ENCODE measurements around the gene HOXB9. TPM values are rescaled to one million over a fixed set of nuclear protein-coding genes. Genes with fewer than 3 reads are reported as not detected.

Gene HOXB9
- total and polyA plus RNA-seq, 2 experiments from 2014 or later: not detected

DNA sequence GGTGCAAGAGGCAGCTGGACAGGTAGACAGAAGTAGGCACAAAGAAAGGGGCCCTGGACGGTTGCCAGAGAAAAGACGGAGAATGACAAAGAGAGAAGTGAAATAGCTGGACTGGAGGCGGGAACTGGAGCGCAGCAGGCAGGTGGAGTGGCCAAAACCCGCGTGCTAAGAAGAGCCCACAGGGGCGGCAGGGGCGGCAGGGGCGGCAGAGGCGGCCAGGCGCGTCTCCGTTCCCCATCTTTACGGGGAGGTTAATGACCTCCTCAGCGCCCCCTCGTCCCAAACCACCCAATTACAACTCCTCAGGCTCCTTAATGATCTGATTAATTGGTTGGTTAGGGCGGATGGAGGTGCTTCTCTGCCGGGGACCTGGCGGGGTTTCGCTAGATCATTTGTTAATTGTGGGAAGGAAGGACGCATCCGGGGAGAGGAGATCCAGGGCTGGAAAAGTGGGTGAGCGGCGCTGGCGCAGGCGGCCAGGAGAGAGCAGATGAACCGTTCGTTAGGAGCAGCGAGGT, 15.4 kb upstream of the HOXB9 start:
- Mint-ChIP-seq H3K36me3 (ENCODE audit: low read depth) (no peaks in the 10 kb centered on the region; the same call in 2 of the 3 replicates), H3K9me3 (peaks cover 3% of the 10 kb centered on the region), H3K4me3 (peak overlapping the region; percentile 39; the same call in 2 of the 3 replicates), H3K4me1 (peaks cover 21% of the 10 kb centered on the region), H3K27ac (no peak overlapping the region), H3K27me3 (ENCODE audit: insufficient read depth, low read depth, poor library complexity) (peaks cover 100% of the 10 kb centered on the region)
- Histone ChIP-seq H3K4me3 (peak overlapping the region; percentile 41; the same call in 1 of the 2 replicates), H3K36me3 (ENCODE audit: insufficient read depth) (no peaks in the 10 kb centered on the region; the same call in 1 of the 2 replicates), H3K79me2 (replicated peaks; ENCODE audit: insufficient read depth) (no peaks in the 10 kb centered on the region), H2AFZ (0 out of 2 replicates have a peak overlapping the region, but pooled peaks have one; percentile 14), H4K20me1 (replicated peaks; ENCODE audit: insufficient read depth) (peaks cover 55% of the 10 kb centered on the region), H3K4me2 (peak overlapping the region; percentile 67), H3F3A (replicated peaks; ENCODE audit: low read depth) (peaks cover 58% of the 10 kb centered on the region), H3K27me3 (ENCODE audit: insufficient read depth) (peaks cover 100% of the 10 kb centered on the region), H3K4me1 (ENCODE audit: insufficient read depth) (peaks cover 27% of the 10 kb centered on the region), H3K9me2 (ENCODE audit: insufficient read depth) (no peaks in the 10 kb centered on the region), H3K27ac (ENCODE audit: low read depth) (no peak overlapping the region)
- ATAC-seq (peak; percentile 32), DNase-seq (ENCODE audit: low spot score) (peak; percentile 63)
- no peak for TF ChIP-seq EZH2phosphoT487 (IDR thresholded peaks at IDR 0.05; ENCODE audit: unreplicated experiment)
- TF ChIP-seq, protein P1, sequence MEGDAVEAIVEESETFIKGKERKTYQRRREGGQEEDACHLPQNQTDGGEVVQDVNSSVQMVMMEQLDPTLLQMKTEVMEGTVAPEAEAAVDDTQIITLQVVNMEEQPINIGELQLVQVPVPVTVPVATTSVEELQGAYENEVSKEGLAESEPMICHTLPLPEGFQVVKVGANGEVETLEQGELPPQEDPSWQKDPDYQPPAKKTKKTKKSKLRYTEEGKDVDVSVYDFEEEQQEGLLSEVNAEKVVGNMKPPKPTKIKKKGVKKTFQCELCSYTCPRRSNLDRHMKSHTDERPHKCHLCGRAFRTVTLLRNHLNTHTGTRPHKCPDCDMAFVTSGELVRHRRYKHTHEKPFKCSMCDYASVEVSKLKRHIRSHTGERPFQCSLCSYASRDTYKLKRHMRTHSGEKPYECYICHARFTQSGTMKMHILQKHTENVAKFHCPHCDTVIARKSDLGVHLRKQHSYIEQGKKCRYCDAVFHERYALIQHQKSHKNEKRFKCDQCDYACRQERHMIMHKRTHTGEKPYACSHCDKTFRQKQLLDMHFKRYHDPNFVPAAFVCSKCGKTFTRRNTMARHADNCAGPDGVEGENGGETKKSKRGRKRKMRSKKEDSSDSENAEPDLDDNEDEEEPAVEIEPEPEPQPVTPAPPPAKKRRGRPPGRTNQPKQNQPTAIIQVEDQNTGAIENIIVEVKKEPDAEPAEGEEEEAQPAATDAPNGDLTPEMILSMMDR (conservative IDR thresholded peaks at IDR 0.05; ENCODE audit: low read depth in 2 of 2): peak; percentile 34 to 38; a peak in 3 of 4 replicates
- TF ChIP-seq ZNF114 (CRISPR knock-in tag; IDR thresholded peaks at IDR 0.05): no peak
- TF ChIP-seq STAT1 (IDR thresholded peaks at IDR 0.05; ENCODE audit: unreplicated experiment): no peak
- no peak for TF ChIP-seq CREB1 (CRISPR knock-in tag; IDR thresholded peaks at IDR 0.05; ENCODE audit: low read depth)
- no peak for TF ChIP-seq NANOG (IDR thresholded peaks at IDR 0.05; ENCODE audit: borderline replicate concordance)
- TF ChIP-seq EZH2 (IDR thresholded peaks at IDR 0.05; ENCODE audit: low read depth, unreplicated experiment): peak; percentile 87

DNA sequence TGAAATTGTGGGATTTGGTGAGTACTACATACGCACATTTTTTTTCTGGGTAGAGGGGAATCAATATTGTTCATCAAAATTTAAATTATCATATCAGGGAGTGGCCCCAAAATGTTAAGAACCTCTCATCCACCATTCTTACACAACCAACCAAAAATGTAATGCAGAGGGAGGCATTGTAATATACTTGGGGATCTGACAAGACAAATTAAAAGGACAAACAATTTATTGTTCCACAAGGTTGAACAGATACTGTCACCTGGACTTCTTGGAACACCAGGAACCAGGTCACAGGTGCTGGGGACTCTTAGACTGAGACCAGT, 14.7 kb upstream of the HOXB9 start:
- H3K27me3 ChIP-seq (ENCODE audit: insufficient read depth): peaks cover 100% of the 10 kb centered on the region
- H2AFZ ChIP-seq: no peak overlapping the region
- H3K27ac Mint-ChIP-seq: no peak overlapping the region
- no peak overlapping the region for H3K4me3 ChIP-seq
- H3K4me3 Mint-ChIP-seq: no peak overlapping the region
- no peaks in the 10 kb centered on the region for H3K79me2 ChIP-seq (replicated peaks; ENCODE audit: insufficient read depth)
- H3K4me1 Mint-ChIP-seq: peaks cover 18% of the 10 kb centered on the region
- no peak for ATAC-seq
- peak; percentile 11 for TF ChIP-seq EZH2 (IDR thresholded peaks at IDR 0.05; ENCODE audit: low read depth, unreplicated experiment)
- no peak for TF ChIP-seq ZNF331 (CRISPR knock-in tag; IDR thresholded peaks at IDR 0.05; ENCODE audit: low read depth)
- peaks cover 24% of the 10 kb centered on the region for H3K4me1 ChIP-seq (ENCODE audit: insufficient read depth)
- no peak overlapping the region for H3K27ac ChIP-seq (ENCODE audit: low read depth)
- H4K20me1 ChIP-seq (replicated peaks; ENCODE audit: insufficient read depth): peaks cover 60% of the 10 kb centered on the region
- peaks cover 58% of the 10 kb centered on the region for H3F3A ChIP-seq (replicated peaks; ENCODE audit: low read depth)
- H3K36me3 Mint-ChIP-seq (ENCODE audit: low read depth): no peaks in the 10 kb centered on the region; the same call in 2 of the 3 replicates
- H3K27me3 Mint-ChIP-seq (ENCODE audit: insufficient read depth, low read depth, poor library complexity): peaks cover 100% of the 10 kb centered on the region
- no peaks in the 10 kb centered on the region; the same call in 1 of the 2 replicates for H3K36me3 ChIP-seq (ENCODE audit: insufficient read depth)
- DNase-seq (ENCODE audit: low spot score): no peak
- no peak overlapping the region for H3K4me2 ChIP-seq
- H3K9me2 ChIP-seq (ENCODE audit: insufficient read depth): no peaks in the 10 kb centered on the region
- H3K9me3 Mint-ChIP-seq: peaks cover 3% of the 10 kb centered on the region
